Endothelial cell (in vitro differentiated cells): ENCODE results near the gene SORD. TPM values are rescaled to one million over a fixed set of nuclear protein-coding genes. Genes with fewer than 3 reads are reported as not detected.
"Not testable (repeated sequence)": the region's sequence is repeated elsewhere in the genome, so short reads cannot be mapped to it uniquely, and the experiment has no call there.

Source experiments
- DNase-seq: peaks from one replicate; pipeline ENCODE4 v3.0.0; 2021; ENCODE audit warnings: low spot score
- H3K27ac Mint-ChIP-seq: one replicate; pipeline ENCODE4 v1.8.0; 2021; ENCODE audit warnings: mixed read lengths, inconsistent platforms; ENCODE audit not compliant: unreplicated experiment
- H3K27me3 Mint-ChIP-seq: one replicate; pipeline ENCODE4 v1.8.0; 2021; ENCODE audit warnings: mild to moderate bottlenecking, moderate library complexity, mixed read lengths, inconsistent platforms; ENCODE audit not compliant: unreplicated experiment
- H3K36me3 Mint-ChIP-seq: one replicate; pipeline ENCODE4 v1.8.0; 2021; ENCODE audit warnings: mild to moderate bottlenecking, low read depth, mixed read lengths, inconsistent platforms; ENCODE audit not compliant: unreplicated experiment
- H3K4me1 Mint-ChIP-seq: one replicate; pipeline ENCODE4 v1.8.0; 2021; ENCODE audit warnings: mild to moderate bottlenecking, mixed read lengths, inconsistent platforms; ENCODE audit not compliant: unreplicated experiment
- H3K4me3 Mint-ChIP-seq: one replicate; pipeline ENCODE4 v1.8.0; 2021; ENCODE audit warnings: mild to moderate bottlenecking, mixed read lengths, inconsistent platforms; ENCODE audit not compliant: unreplicated experiment
- H3K9me3 Mint-ChIP-seq: one replicate; pipeline ENCODE4 v1.8.0; 2021; ENCODE audit warnings: mixed read lengths, inconsistent platforms; ENCODE audit not compliant: unreplicated experiment
- CTCF ChIP-seq: fragments of 200-600 bp; sonication (generic); IDR thresholded peaks from one replicate; pipeline ENCODE4 v1.5.0; 2021; ENCODE audit warnings: antibody characterized with exemption; ENCODE audit not compliant: unreplicated experiment
- total RNA-seq: library from RNA; stranded (reverse); fragmentation: NEBNext Ultra II Directional; extraction: Animal tissue kit (Norgen Biotek cat#: 25700); gene quantifications from one replicate; pipeline ENCODE4 v1.2.1, GENCODE V29; 2021; ENCODE audit not compliant: unreplicated experiment

Gene SORD
- total RNA-seq, 1 donor from 2014 or later = 16.9 TPM

DNA sequence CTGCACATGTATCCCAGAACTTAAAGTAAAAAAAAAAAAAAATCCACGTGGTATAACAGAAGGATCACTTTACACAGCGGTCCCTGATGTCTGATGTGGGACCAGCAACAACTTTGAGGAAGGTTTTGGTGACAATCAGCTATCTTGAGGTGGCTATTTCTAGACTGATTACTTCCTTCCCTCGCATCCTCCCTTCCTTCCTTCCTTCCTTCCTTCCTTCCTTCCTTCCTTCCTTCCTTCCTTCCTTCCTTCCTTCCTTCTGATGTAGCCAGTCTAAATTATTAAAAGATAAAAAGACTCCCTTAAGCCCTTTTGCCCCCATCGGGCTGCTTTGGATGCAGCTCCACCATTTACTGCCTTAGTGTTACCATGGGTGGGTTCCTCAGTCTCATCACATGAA is 14.9 kb downstream of the SORD start:
- no peak overlapping the region for H3K4me3 Mint-ChIP-seq
- H3K27ac Mint-ChIP-seq = no peak overlapping the region
- TF ChIP-seq CTCF = no peak
- peaks cover 8% of the 10 kb centered on the region for H3K27me3 Mint-ChIP-seq
- H3K36me3 Mint-ChIP-seq = no peaks in the 10 kb centered on the region
- H3K4me1 Mint-ChIP-seq = peaks cover 3% of the 10 kb centered on the region
- no peaks in the 10 kb centered on the region for H3K9me3 Mint-ChIP-seq
- DNase-seq = no peak

DNA sequence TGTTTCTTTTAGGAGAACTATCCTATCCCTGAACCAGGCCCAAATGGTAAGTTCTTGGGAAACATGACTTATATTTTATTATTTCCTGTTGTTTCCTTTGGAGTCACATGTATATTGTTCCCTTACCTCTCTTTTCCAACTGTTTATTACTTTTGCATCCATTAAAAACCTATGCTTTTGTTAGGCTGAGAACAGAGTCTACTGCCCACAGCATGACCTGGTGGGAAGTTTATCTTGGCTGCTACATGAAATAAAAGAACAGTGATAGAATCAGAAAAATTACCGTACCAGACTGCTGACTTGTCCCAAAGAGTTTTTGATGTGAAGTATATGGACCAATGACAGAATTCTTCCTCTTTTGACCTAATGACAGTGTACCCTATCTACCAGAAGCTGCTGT is 17.4 kb downstream of the SORD start:
- H3K27me3 Mint-ChIP-seq, H3K4me1 Mint-ChIP-seq, H3K9me3 Mint-ChIP-seq, H3K27ac Mint-ChIP-seq, DNase-seq, H3K4me3 Mint-ChIP-seq, H3K36me3 Mint-ChIP-seq: not testable (repeated sequence)

GRCh38 chr15:45041538-45041937 is 18.5 kb downstream of the SORD start:
- DNase-seq, H3K4me1 Mint-ChIP-seq, H3K4me3 Mint-ChIP-seq, H3K27ac Mint-ChIP-seq, H3K36me3 Mint-ChIP-seq, H3K9me3 Mint-ChIP-seq, H3K27me3 Mint-ChIP-seq: not testable (repeated sequence)

DNA sequence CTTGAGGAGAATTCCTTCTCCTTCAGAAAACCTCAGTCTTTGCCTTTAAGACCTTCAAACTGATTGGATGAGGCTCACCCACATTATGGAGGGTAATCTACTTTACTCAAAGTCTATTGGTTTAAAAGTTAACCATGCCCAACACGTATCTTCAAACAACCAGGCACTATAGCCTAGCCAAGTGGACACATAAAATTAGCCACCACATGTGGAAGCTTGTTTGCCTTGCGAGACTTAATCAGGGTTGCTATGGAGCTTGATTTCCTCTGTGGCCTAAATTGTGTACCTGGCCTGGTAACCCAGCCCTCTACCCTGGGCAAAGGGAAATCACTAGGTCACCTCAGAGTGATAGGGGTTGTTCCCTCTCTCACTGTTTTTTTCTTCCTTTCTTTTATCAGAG is 19.9 kb downstream of the SORD start:
- not testable (repeated sequence) for H3K4me3 Mint-ChIP-seq, H3K27ac Mint-ChIP-seq, DNase-seq, H3K27me3 Mint-ChIP-seq, H3K4me1 Mint-ChIP-seq, H3K36me3 Mint-ChIP-seq, H3K9me3 Mint-ChIP-seq

DNA sequence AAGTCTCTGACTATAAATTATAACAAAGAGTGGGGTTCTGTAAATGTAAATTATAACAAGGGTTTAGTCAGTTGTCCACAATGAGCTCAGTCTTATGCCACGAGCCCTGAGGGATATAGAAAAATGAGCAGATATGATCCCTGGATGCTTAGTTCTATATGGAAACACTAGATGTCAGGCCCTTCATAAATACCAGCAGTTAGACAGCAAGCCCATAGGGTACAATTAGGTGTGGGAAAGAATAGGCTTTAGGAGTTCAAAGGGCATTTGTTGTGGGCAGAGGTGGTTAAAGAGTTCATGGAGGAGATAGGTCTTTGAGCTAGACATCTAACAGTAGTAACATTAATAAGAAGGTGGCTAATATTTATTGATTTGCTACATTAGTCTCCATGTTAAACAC is 21.3 kb downstream of the SORD start:
- H3K27ac Mint-ChIP-seq, H3K9me3 Mint-ChIP-seq, H3K4me1 Mint-ChIP-seq, DNase-seq, H3K27me3 Mint-ChIP-seq, H3K4me3 Mint-ChIP-seq: not testable (repeated sequence)
- H3K36me3 Mint-ChIP-seq = peaks cover 17% of the 10 kb centered on the region

DNA sequence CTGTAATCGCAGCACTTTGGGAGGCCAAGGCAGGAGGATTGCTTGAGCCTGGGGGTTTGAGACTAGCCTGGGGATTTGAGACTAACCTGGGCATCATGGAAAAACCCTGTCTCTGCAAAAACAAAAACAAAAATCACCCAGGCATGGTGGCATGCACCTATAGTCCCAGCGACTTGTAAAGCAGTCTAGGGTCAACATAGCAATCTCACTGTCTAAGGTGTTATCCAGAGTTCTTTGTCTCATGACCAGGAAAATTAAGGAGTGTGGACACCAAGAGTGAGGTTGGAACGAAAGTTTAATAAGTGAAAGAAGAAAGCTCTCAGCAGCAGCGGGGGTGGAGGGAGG is 25.4 kb downstream of the SORD start:
- H3K4me1 Mint-ChIP-seq, H3K27ac Mint-ChIP-seq, DNase-seq, H3K9me3 Mint-ChIP-seq, H3K27me3 Mint-ChIP-seq, H3K4me3 Mint-ChIP-seq: not testable (repeated sequence)
- peaks cover 39% of the 10 kb centered on the region for H3K36me3 Mint-ChIP-seq

GRCh38 chr15:45048794-45049631 is 26.0 kb downstream of the SORD start:
- no peak for DNase-seq
- peaks cover 39% of the 10 kb centered on the region for H3K36me3 Mint-ChIP-seq
- H3K4me3 Mint-ChIP-seq = no peak overlapping the region
- no peaks in the 10 kb centered on the region for H3K27me3 Mint-ChIP-seq
- H3K27ac Mint-ChIP-seq = no peak overlapping the region
- H3K4me1 Mint-ChIP-seq = no peaks in the 10 kb centered on the region
- no peaks in the 10 kb centered on the region for H3K9me3 Mint-ChIP-seq
- no peak for TF ChIP-seq CTCF
